HG03432 (cell line): ENCODE results near the gene EFCAB8.

Experiments
- ATAC-seq: cut with Tn5 transposase; IDR thresholded peaks from one replicate; pipeline ENCODE4 v1.9.1; 2021; ENCODE audit warnings: mild to moderate bottlenecking, moderate library complexity; ENCODE audit not compliant: unreplicated experiment

EFCAB8 gene

GRCh38 chr20:32984631-32985354, 126.1 kb downstream of the EFCAB8 start:
- ATAC-seq: no peak

GRCh38 chr20:32985596-32985995, 126.9 kb downstream of the EFCAB8 start:
- no peak for ATAC-seq

- no peak for ATAC-seq
Observed at GRCh38 chr20:32986331-32986966, 127.7 kb downstream of the EFCAB8 start.

- no peak for ATAC-seq
Observed at GRCh38 chr20:32987044-32987825, 128.5 kb downstream of the EFCAB8 start.

GRCh38 chr20:32988008-32988407, 129.3 kb downstream of the EFCAB8 start:
- no peak for ATAC-seq

DNA sequence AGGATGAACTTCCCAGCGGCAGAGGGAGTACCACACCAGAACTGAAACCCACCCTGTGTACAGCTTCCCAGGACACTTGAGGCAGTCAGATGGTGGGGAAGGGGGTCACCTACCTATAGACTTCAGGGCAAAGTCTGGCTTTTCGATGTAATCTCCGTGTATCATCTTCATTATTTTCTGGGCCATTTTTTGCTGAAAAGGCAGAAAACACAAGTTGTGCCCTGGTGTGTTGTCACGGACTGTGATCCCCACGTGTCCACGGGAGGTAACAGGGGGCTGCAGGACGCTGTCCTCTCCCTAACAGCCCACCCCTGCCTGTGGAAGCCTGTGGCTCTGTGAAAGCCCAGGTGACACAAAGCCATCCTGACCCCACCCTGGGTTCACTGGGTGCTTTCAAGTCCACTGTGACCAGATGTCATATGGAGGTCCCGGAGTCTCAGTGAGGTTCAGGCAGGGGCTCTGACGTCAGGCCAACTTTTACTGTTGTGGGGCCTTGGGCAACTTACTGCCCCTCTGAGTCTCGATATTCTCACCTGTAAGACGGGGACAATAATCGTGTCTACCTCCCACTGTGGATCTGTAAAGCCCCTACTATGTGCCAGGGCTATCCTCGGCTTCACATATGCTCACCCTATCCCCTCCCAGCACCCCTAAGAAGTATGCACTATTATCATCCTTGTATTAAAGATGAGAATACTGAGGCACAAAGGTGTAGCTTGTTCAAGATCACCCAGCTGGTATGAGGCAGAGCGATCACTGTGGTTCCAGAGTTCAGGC, 131.0 kb downstream of the EFCAB8 start:
- ATAC-seq: no peak

DNA sequence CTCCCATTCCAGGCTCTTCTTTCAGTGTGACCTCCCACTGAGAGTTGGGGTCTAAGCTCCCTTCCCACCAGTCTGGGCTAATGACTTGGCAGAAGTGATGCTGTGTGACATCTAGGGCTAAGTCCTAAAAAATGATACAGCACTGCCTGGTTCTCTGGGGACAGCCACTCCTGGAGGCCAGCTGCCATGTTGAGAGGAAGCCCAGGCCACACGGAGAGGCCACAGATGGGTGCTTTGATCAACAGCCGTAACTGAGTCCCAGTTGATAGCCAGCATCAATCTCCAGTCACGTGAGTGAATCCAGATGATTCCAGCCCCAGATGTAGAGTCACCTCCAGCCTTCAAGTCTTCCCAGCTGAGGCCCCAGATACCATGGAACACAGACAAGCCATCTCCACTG, 131.7 kb downstream of the EFCAB8 start:
- no peak for ATAC-seq

- ATAC-seq: no peak
Observed at GRCh38 chr20:32991383-32991782, 132.7 kb downstream of the EFCAB8 start.

GRCh38 chr20:32991792-32992641, 133.3 kb downstream of the EFCAB8 start:
- ATAC-seq: no peak

DNA sequence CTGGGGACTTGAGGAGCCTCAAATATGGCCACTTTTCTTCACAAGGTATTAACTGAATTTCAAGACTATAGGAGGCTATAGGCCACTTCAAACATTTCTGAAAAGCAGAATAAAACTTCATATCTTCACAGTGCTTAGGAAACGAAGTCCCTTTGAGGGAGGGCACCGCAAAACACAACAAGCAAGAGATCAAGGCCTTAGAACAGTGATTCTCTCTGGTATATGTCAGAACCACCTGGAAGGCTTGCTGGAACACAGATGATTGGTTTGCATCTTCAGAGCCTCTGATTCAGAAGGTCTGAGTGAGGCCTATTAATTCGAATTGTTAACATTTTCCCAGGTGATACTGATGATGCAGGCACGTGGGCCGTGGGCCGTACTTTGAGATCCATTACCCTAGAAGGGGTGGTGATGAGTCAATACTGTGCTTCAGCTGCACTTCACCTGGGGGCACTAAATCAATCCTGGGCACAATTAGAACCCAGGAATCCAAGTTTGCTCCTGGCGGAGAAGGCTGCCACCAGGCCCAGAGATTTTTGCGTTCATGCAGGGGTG, 134.8 kb downstream of the EFCAB8 start:
- no peak for ATAC-seq

DNA sequence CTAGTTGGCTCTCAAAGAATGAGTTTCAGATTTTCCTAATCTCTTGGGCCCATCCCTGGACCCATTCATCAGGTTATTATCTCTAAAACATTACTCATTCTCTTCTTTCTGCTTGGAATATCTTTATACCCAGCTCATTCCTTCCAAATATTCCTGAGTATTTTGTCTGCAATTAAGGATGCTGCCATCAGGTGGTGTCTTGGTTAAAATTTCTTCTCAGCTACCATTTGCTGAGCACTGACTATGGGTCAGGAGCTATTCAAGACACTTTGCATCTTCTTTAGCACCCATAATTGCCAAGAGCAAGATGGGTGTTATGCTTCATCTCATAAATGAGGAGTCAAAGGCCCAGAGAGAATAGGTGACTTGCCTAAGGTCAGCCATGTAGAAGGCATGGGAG, 137.1 kb downstream of the EFCAB8 start:
- ATAC-seq: no peak

DNA sequence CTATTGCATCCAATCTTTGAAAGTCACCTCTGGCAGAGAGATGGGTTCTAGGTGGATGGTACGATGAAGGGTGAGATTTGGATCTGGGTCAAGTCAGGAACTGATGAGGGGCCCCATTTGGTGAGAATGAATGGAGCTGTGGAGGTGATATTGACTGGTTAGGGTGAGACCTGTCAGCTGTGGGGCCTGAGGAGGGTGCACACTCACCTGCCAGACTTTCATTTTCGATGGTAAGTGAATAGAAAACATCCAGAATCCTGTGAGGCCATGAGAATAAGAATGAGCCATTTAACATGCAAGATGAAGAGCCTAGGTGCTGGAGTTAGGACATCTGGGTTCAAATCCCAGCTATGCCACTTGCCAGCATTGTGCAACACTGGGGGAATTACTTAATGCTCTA, 138.7 kb downstream of the EFCAB8 start:
- ATAC-seq: no peak

- ATAC-seq: no peak
Observed at GRCh38 chr20:32999603-33000250, 141.0 kb downstream of the EFCAB8 start.

- ATAC-seq: no peak
Observed at GRCh38 chr20:33000802-33001466, 142.2 kb downstream of the EFCAB8 start.

DNA sequence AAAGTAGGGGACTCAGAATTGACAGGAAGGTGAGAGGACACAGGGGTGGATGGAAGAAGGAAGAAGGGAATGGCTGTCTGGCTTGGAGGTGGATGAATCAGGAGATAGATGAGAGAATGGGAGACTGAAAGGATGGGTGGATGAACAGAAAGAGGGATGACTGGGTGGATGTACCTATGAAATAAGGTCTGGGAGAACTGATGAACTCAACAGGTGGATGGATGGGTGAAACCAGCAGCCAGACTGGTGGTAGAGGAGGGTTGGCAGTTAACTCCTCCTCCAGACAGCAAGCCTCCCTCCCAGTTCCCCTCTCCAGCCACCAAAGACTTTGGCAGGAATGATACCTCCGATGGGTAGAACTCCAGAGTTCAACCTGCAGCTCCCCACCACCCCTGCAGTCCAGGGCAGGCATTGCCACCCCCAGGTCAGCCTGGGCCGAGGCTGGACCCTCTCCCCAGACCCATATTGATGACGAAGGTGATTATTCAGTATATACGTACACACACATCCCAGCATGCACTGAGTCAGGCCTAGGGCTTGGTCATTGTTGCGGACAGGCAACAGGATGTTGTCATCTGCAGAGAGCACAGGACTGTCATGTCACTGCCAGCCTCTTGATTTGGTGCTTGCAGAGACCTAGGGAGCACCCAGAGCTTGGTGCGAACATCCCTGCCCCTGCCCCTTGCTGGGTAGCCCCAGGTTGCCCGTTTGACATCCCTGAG, 143.5 kb downstream of the EFCAB8 start:
- ATAC-seq: no peak

GRCh38 chr20:33004141-33004751, 145.5 kb downstream of the EFCAB8 start, which contains the start of gene SUN5:
SUN5 (minus strand) TSS chr20:33004433; CDS start chr20:33004340, 93 bp downstream.
- no peak for ATAC-seq

DNA sequence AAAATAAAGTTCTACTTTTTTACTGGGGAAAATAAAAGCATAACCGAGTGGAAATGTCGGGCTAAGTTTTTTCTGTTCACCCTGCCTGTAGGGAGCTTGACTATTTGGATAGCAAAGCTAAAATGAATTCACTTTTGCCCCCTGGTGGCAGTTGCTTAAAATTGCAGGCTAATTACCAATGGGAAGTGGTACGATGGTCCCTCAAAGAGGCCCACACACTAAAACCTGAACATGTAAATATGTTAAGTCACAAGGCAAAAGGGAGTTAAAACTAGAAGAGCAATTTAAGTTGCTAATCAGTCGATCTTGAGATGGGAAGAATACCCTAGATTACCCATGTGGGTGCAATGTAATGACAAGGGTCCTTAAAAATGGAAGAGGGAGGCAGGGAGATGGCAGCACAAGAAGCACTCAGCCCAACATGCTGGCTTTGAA, 146.4 kb downstream of the EFCAB8 start:
- ATAC-seq: no peak
